ENCODE results near the gene YPEL1.

YPEL1 gene

GRCh38 chr22:21755851-21756284, 20.3 kb upstream of the YPEL1 start:
- no peaks in the 10 kb centered on the region for H3K79me1 ChIP-seq (ENCODE audit: low read length)
- no peak overlapping the region for H3K4me3 ChIP-seq (ENCODE audit: low read depth, low read length)
- no peak overlapping the region for H3K14ac ChIP-seq (ENCODE audit: low read length)
- H2BK5ac ChIP-seq (ENCODE audit: low read depth, low read length, poor library complexity), result no peak overlapping the region
- no peak overlapping the region for H3K23ac ChIP-seq (ENCODE audit: low read length)
- no peak overlapping the region for H3K4me2 ChIP-seq (ENCODE audit: low read length)
- H4K12ac ChIP-seq (ENCODE audit: low read depth, low read length), result no peak overlapping the region
- no peak overlapping the region for H3K18ac ChIP-seq (ENCODE audit: low read length)
- H4K91ac ChIP-seq (ENCODE audit: low read depth, low read length), result no peak overlapping the region
- no peaks in the 10 kb centered on the region for H3K9me3 ChIP-seq (ENCODE audit: insufficient read depth, low read depth, low read length)
- H3K4me1 ChIP-seq (ENCODE audit: control insufficient read depth in 1 of 2, insufficient read depth in 2 of 2, low read length in 2 of 2), result peaks cover 0 to 2% of the 10 kb centered on the region in 2 experiments
- peaks cover 17 to 26% of the 10 kb centered on the region in 2 experiments for H3K36me3 ChIP-seq (ENCODE audit: control insufficient read depth in 1 of 2, insufficient read depth in 2 of 2, low read length in 2 of 2)
- H3K9ac ChIP-seq (ENCODE audit: low read length), result no peak overlapping the region
- no peak overlapping the region for H2AFZ ChIP-seq (ENCODE audit: insufficient read depth, low read length, poor library complexity)
- H4K8ac ChIP-seq (ENCODE audit: low read depth, low read length), result no peak overlapping the region
- H2BK120ac ChIP-seq (ENCODE audit: insufficient read depth, low read length, poor library complexity), result no peak overlapping the region
- no peak overlapping the region for H2AK5ac ChIP-seq (ENCODE audit: low read length)
- H3K79me2 ChIP-seq (ENCODE audit: control insufficient read depth, insufficient read depth, low read length, poor library complexity), result no peaks in the 10 kb centered on the region
- DNase-seq, result no peak
- H3K4ac ChIP-seq (ENCODE audit: low read depth, low read length), result no peak overlapping the region
- H3K27ac ChIP-seq (ENCODE audit: low read depth, low read length), result no peak overlapping the region
- H3K27me3 ChIP-seq (ENCODE audit: insufficient read depth, low read length), result no peaks in the 10 kb centered on the region
- H2BK12ac ChIP-seq (ENCODE audit: low read length), result no peak overlapping the region
- WGBS (ENCODE audit: extremely low coverage, insufficient coverage, insufficient read length), result no CpG with 5 or more reads among the region's 5 CpGs

DNA sequence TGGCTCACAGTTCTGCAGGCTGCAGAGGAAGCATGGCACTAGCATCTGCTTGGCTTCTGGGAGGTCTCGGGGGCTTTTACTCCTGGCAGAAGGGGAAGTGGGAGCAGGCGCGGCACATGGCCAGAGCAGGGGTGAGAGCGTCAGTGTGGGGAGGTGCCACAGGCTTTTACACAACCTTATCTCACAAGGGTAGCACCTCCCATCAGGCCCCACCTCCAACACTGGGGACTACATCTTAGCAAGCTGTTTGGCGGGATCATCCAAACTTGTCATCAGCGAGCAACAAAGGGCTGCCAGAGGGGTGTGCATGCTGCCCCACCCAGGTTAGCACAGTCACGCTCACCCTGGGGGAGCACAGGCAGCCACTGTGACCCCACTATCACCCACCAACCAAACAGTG, 18.9 kb upstream of the YPEL1 start:
- H3K4me2 ChIP-seq (ENCODE audit: low read length), result no peak overlapping the region
- peaks cover 0 to 2% of the 10 kb centered on the region in 2 experiments for H3K4me1 ChIP-seq (ENCODE audit: control insufficient read depth in 1 of 2, insufficient read depth in 2 of 2, low read length in 2 of 2)
- H3K27ac ChIP-seq (ENCODE audit: low read depth, low read length), result no peak overlapping the region
- H3K9ac ChIP-seq (ENCODE audit: low read length), result no peak overlapping the region
- H2AK5ac ChIP-seq (ENCODE audit: low read length), result no peak overlapping the region
- no peak overlapping the region for H3K14ac ChIP-seq (ENCODE audit: low read length)
- no peak overlapping the region for H2AFZ ChIP-seq (ENCODE audit: insufficient read depth, low read length, poor library complexity)
- no peak overlapping the region for H2BK5ac ChIP-seq (ENCODE audit: low read depth, low read length, poor library complexity)
- no peak overlapping the region for H3K4ac ChIP-seq (ENCODE audit: low read depth, low read length)
- no peaks in the 10 kb centered on the region for H3K9me3 ChIP-seq (ENCODE audit: insufficient read depth, low read depth, low read length)
- no peaks in the 10 kb centered on the region for H3K79me1 ChIP-seq (ENCODE audit: low read length)
- DNase-seq, result no peak
- no peak overlapping the region for H4K12ac ChIP-seq (ENCODE audit: low read depth, low read length)
- no peaks in the 10 kb centered on the region for H3K27me3 ChIP-seq (ENCODE audit: insufficient read depth, low read length)
- WGBS (ENCODE audit: extremely low coverage, insufficient coverage, insufficient read length), result no CpG with 5 or more reads among the region's 7 CpGs
- H3K79me2 ChIP-seq (ENCODE audit: control insufficient read depth, insufficient read depth, low read length, poor library complexity), result no peaks in the 10 kb centered on the region
- H3K4me3 ChIP-seq (ENCODE audit: low read depth, low read length), result no peak overlapping the region
- no peak overlapping the region for H4K91ac ChIP-seq (ENCODE audit: low read depth, low read length)
- H4K8ac ChIP-seq (ENCODE audit: low read depth, low read length), result no peak overlapping the region
- no peak overlapping the region for H2BK120ac ChIP-seq (ENCODE audit: insufficient read depth, low read length, poor library complexity)
- peaks cover 17 to 21% of the 10 kb centered on the region in 2 experiments for H3K36me3 ChIP-seq (ENCODE audit: control insufficient read depth in 1 of 2, insufficient read depth in 2 of 2, low read length in 2 of 2)
- H3K23ac ChIP-seq (ENCODE audit: low read length), result no peak overlapping the region
- no peak overlapping the region for H3K18ac ChIP-seq (ENCODE audit: low read length)
- no peak overlapping the region for H2BK12ac ChIP-seq (ENCODE audit: low read length)

DNA sequence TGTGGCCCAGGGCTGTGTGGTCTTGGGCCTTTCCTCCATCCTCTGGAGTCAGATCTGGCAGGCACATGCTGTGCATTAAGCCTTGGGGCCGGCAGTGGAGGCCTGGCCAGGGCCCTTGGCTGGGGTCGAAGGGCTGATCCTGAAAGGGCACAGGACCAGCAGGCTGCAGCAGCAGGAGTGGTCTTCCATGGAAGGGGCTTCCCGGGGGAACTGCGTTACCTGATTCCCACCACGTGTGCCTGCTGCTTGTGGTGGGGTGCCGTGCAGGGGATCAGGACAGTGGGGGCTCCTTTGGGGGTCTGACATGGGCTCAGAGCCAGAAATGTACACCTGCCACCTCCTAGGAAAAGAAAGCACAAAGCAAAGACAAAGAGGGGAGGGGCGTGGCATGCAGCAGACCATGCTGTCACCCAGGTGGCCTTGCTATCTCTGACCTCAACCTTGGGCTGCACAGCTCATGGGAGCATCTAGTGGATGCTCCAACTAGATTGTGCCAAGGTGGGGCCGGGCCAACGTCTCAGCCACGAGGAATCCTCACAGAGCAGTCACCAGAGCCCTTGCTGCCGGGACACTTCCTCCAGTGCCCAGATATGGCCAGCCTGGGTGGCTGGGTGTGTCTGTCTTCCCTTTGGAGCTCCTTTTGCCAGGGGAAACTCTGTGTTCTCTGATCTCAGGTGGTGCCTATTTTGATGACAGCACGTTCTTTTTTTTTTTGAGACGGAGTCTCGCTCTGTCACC, 17.9 kb upstream of the YPEL1 start:
- Histone ChIP-seq H4K12ac (ENCODE audit: low read depth, low read length) (peak overlapping the region; percentile 21), H3K4me2 (ENCODE audit: low read length) (no peak overlapping the region), H3K27ac (ENCODE audit: low read depth, low read length) (no peak overlapping the region), H3K79me2 (ENCODE audit: control insufficient read depth, insufficient read depth, low read length, poor library complexity) (no peaks in the 10 kb centered on the region), H3K18ac (ENCODE audit: low read length) (no peak overlapping the region), H2AFZ (ENCODE audit: insufficient read depth, low read length, poor library complexity) (no peak overlapping the region), H3K9me3 (ENCODE audit: insufficient read depth, low read depth, low read length) (no peaks in the 10 kb centered on the region), H3K79me1 (ENCODE audit: low read length) (no peaks in the 10 kb centered on the region), H2AK5ac (ENCODE audit: low read length) (no peak overlapping the region), H4K91ac (ENCODE audit: low read depth, low read length) (no peak overlapping the region), H3K27me3 (ENCODE audit: insufficient read depth, low read length) (no peaks in the 10 kb centered on the region), H3K9ac (ENCODE audit: low read length) (peak overlapping the region; percentile 22), H2BK120ac (ENCODE audit: insufficient read depth, low read length, poor library complexity) (no peak overlapping the region), H4K8ac (ENCODE audit: low read depth, low read length) (no peak overlapping the region), H3K4me3 (ENCODE audit: low read depth, low read length) (no peak overlapping the region), H3K4me1 (ENCODE audit: control insufficient read depth in 1 of 2, insufficient read depth in 2 of 2, low read length in 2 of 2) (peaks cover 0 to 2% of the 10 kb centered on the region in 2 experiments), H3K14ac (ENCODE audit: low read length) (no peak overlapping the region), H2BK12ac (ENCODE audit: low read length) (no peak overlapping the region), H3K23ac (ENCODE audit: low read length) (no peak overlapping the region), H3K36me3 (ENCODE audit: control insufficient read depth in 1 of 2, insufficient read depth in 2 of 2, low read length in 2 of 2) (peaks cover 12 to 15% of the 10 kb centered on the region in 2 experiments), H3K4ac (ENCODE audit: low read depth, low read length) (no peak overlapping the region), H2BK5ac (ENCODE audit: low read depth, low read length, poor library complexity) (no peak overlapping the region)
- DNase-seq, result no peak
- WGBS (ENCODE audit: extremely low coverage, insufficient coverage, insufficient read length), result no CpG with 5 or more reads among the region's 14 CpGs

DNA sequence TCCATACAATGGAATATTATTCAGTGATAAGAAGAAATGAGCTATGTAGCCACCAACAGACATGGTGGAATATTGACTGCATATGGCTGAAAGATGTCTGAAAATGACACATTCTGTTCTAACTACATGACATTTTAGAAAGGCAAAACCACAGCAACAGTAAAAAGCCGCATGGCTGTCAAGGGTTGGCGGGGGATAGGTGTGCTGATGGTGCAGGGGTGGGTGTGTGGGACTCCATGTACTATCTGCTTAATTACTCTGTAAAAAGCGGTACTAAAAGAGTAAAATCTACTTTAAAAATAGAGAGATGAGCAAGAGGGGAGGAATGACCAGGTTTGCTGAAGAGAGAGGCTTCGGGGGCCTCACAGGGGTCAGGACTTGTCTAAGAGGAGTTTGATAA, 16.7 kb upstream of the YPEL1 start:
- H2BK120ac ChIP-seq (ENCODE audit: insufficient read depth, low read length, poor library complexity), result no peak overlapping the region
- no CpG with 5 or more reads among the region's 4 CpGs for WGBS (ENCODE audit: extremely low coverage, insufficient coverage, insufficient read length)

More for the DNA sequence above, 16.7 kb upstream of the YPEL1 start:
- Histone ChIP-seq H4K8ac (ENCODE audit: low read depth, low read length) (no peak overlapping the region), H2BK5ac (ENCODE audit: low read depth, low read length, poor library complexity) (no peak overlapping the region), H2BK12ac (ENCODE audit: low read length) (no peak overlapping the region), H3K9ac (ENCODE audit: low read length) (no peak overlapping the region), H3K79me2 (ENCODE audit: control insufficient read depth, insufficient read depth, low read length, poor library complexity) (no peaks in the 10 kb centered on the region), H4K12ac (ENCODE audit: low read depth, low read length) (no peak overlapping the region), H3K27me3 (ENCODE audit: insufficient read depth, low read length) (no peaks in the 10 kb centered on the region), H3K14ac (ENCODE audit: low read length) (no peak overlapping the region), H3K4me2 (ENCODE audit: low read length) (no peak overlapping the region), H3K23ac (ENCODE audit: low read length) (no peak overlapping the region), H2AK5ac (ENCODE audit: low read length) (no peak overlapping the region), H3K4ac (ENCODE audit: low read depth, low read length) (no peak overlapping the region), H2AFZ (ENCODE audit: insufficient read depth, low read length, poor library complexity) (no peak overlapping the region), H3K79me1 (ENCODE audit: low read length) (no peaks in the 10 kb centered on the region), H4K91ac (ENCODE audit: low read depth, low read length) (no peak overlapping the region), H3K4me3 (ENCODE audit: low read depth, low read length) (no peak overlapping the region), H3K4me1 (ENCODE audit: control insufficient read depth in 1 of 2, insufficient read depth in 2 of 2, low read length in 2 of 2) (peaks cover 0 to 2% of the 10 kb centered on the region in 2 experiments), H3K27ac (ENCODE audit: low read depth, low read length) (no peak overlapping the region), H3K9me3 (ENCODE audit: insufficient read depth, low read depth, low read length) (no peaks in the 10 kb centered on the region), H3K18ac (ENCODE audit: low read length) (no peak overlapping the region), H3K36me3 (ENCODE audit: control insufficient read depth in 1 of 2, insufficient read depth in 2 of 2, low read length in 2 of 2) (peaks cover 5 to 9% of the 10 kb centered on the region in 2 experiments)
- no peak for DNase-seq
